Mucosa of rectum (tissue), 2 donors: ENCODE results near the gene TSC22D3.

Experiments
- H3K27ac ChIP-seq, 2 donors: one replicate each; pipeline ENCODE4 v1.7.0; 2013; ENCODE audit warnings: inconsistent platforms in 2 of 2, low read depth in 2 of 2, low read length in 2 of 2
- H3K27me3 ChIP-seq, 2 donors: one replicate each; pipeline ENCODE4 v1.7.0; 2013; ENCODE audit warnings: low read length in 2 of 2; ENCODE audit not compliant: control insufficient read depth in 2 of 2, insufficient read depth in 2 of 2
- H3K36me3 ChIP-seq, 2 donors: one replicate each; pipeline ENCODE4 v1.7.0; 2013; ENCODE audit warnings: low read length in 2 of 2; ENCODE audit not compliant: control insufficient read depth in 2 of 2, insufficient read depth in 2 of 2
- H3K4me1 ChIP-seq, 2 donors: one replicate each; pipeline ENCODE4 v1.7.0; 2013; ENCODE audit warnings: low read length in 2 of 2, mild to moderate bottlenecking in 1 of 2; ENCODE audit not compliant: control insufficient read depth in 2 of 2, insufficient read depth in 2 of 2
- H3K4me3 ChIP-seq, 2 donors: one replicate each; pipeline ENCODE4 v1.7.0; 2013; ENCODE audit warnings: low read length in 2 of 2
- H3K9ac ChIP-seq, 2 donors: one replicate each; pipeline ENCODE4 v1.7.0; 2013; ENCODE audit warnings: low read length in 2 of 2, low read depth in 1 of 2, mild to moderate bottlenecking in 1 of 2
- H3K9me3 ChIP-seq, 2 donors: one replicate each; pipeline ENCODE4 v1.7.0; 2013; ENCODE audit warnings: low read length in 2 of 2; ENCODE audit not compliant: control insufficient read depth in 2 of 2
- donor health status: healthy.
- donor health status: Normal muscosa, but diverticular disease.

The TSC22D3 gene

DNA sequence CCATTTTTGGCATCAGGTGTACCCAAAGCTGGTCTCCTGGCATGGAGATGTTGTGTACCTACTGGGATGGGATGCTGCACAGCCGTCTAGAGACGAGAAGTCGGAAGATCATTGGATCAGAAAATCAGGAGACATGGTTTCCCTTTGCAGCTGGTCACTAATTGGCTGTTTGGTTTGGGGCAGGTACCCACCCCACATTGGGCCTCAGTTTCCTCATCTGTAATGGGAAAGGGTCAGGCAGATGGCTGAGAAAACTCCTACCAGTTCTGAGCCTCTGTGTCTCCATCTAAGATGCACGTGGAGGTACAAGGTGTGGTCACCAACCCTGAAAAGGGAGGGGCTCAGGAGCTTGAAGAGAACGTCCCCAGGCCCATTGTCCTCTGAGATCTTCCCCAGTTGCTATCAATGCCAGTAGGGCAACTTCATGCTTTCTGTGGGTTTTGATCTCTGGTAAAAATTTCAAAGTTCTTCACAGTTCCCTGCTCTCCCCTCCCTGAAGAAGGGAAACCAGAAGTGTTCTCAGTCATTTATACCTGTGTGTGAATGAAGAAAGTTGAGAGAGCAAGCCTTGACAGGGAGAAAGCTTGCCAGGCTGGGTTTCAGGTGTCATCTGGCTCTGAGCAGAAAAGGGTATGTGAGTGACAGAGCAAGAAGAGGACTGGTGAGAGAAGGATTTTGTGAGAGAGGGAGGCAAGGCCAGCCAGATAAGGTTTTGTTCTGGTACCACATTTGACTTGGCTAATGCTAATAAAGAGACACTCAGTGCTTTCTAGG lies 15.1 kb downstream of the TSC22D3 start:
- Histone ChIP-seq H3K27ac (no peak overlapping the region), H3K27me3 (peaks cover 0 to 2% of the 10 kb centered on the region in 2 donors), H3K4me3 (no peak overlapping the region), H3K4me1 (no peaks in the 10 kb centered on the region), H3K9ac (no peak overlapping the region), H3K36me3 (no peaks in the 10 kb centered on the region), H3K9me3 (no peaks in the 10 kb centered on the region)

DNA sequence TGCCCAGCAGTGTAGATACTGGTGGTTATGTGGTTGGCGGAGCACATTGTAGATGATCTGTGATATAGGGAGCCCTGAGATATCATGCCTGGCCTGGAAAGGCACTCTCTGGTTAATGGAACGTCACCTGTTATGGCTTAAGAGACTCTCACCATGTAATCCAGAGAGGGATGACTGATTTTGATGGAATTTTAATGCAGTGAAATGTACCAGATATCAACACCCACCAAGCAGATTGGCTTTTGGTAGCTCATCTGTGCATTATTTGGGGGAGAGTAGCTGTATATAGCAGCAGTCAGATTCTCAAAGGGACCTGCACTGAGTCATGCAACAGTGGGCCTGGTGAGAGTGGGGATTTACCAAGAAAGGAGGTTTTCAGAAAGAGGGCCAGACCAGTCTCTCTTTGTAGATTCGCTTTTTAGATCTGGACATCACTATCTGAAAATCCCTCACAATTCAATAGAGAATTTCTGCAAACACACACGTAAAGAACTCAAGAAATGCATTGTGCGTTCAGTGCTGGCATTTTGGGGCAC lies 17.3 kb downstream of the TSC22D3 start:
- H3K27ac ChIP-seq: no peak overlapping the region
- H3K4me1 ChIP-seq: no peaks in the 10 kb centered on the region
- peaks cover 0 to 2% of the 10 kb centered on the region in 2 donors for H3K27me3 ChIP-seq
- no peak overlapping the region for H3K9ac ChIP-seq
- no peaks in the 10 kb centered on the region for H3K36me3 ChIP-seq
- no peaks in the 10 kb centered on the region for H3K9me3 ChIP-seq
- H3K4me3 ChIP-seq: no peak overlapping the region

GRCh38 chrX:107755721-107756120 lies 19.9 kb downstream of the TSC22D3 start:
- Histone ChIP-seq H3K27ac (no peak overlapping the region), H3K36me3 (no peaks in the 10 kb centered on the region), H3K9me3 (no peaks in the 10 kb centered on the region), H3K9ac (no peak overlapping the region), H3K27me3 (peaks cover 0 to 2% of the 10 kb centered on the region in 2 donors), H3K4me1 (no peaks in the 10 kb centered on the region), H3K4me3 (no peak overlapping the region)

GRCh38 chrX:107753187-107753586 lies 22.4 kb downstream of the TSC22D3 start:
- Histone ChIP-seq H3K27ac (no peak overlapping the region), H3K4me1 (no peaks in the 10 kb centered on the region), H3K36me3 (no peaks in the 10 kb centered on the region), H3K9me3 (no peaks in the 10 kb centered on the region), H3K9ac (no peak overlapping the region), H3K4me3 (no peak overlapping the region), H3K27me3 (peaks cover 0 to 2% of the 10 kb centered on the region in 2 donors)

GRCh38 chrX:107752714-107753113 lies 22.9 kb downstream of the TSC22D3 start:
- peaks cover 0 to 2% of the 10 kb centered on the region in 2 donors for H3K4me1 ChIP-seq
- no peaks in the 10 kb centered on the region for H3K9me3 ChIP-seq
- no peak overlapping the region for H3K4me3 ChIP-seq
- no peak overlapping the region for H3K9ac ChIP-seq
- H3K27ac ChIP-seq: no peak overlapping the region
- no peaks in the 10 kb centered on the region for H3K27me3 ChIP-seq
- H3K36me3 ChIP-seq: no peaks in the 10 kb centered on the region

- Histone ChIP-seq H3K9me3 (no peaks in the 10 kb centered on the region), H3K4me3 (no peak overlapping the region), H3K27me3 (no peaks in the 10 kb centered on the region), H3K27ac (no peak overlapping the region), H3K36me3 (no peaks in the 10 kb centered on the region), H3K4me1 (peaks cover 0 to 3% of the 10 kb centered on the region in 2 donors), H3K9ac (no peak overlapping the region)
Observed at GRCh38 chrX:107752043-107752442, 23.5 kb downstream of the TSC22D3 start.

DNA sequence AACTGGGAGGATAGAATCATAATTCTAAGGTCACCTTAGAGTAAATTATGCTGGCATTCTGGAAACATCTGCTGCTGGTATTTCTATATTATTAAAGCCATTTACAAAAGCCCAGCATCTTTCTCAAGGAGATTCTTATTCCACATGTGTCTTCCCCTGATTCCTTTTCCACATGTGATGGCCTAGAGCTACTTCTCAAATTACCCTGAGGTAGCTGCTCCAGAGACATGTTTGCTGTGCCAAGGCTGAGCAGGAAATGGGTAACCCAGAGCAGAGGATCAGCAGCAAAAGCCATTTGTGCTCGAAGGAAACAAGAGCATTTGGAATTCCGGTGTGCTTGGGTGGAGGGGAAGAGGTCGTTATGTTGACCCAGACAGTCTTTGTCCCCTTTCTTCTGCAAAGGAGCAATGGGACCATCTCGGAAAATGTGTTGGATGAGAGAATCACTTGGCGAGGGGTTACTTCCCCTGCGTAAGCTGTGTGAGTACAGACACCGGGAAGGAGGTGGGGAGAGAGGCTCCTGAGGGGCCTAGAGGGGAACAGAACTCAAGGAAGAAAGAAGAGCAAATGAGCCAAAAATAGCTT lies 24.6 kb downstream of the TSC22D3 start:
- H3K4me3 ChIP-seq: no peak overlapping the region
- H3K27me3 ChIP-seq: no peaks in the 10 kb centered on the region
- H3K9ac ChIP-seq: no peak overlapping the region
- no peaks in the 10 kb centered on the region for H3K36me3 ChIP-seq
- no peak overlapping the region for H3K27ac ChIP-seq
- H3K4me1 ChIP-seq: peaks cover 0 to 3% of the 10 kb centered on the region in 2 donors
- no peaks in the 10 kb centered on the region for H3K9me3 ChIP-seq

- H3K4me1 ChIP-seq: peaks cover 0 to 3% of the 10 kb centered on the region in 2 donors
- H3K27me3 ChIP-seq: no peaks in the 10 kb centered on the region
- no peaks in the 10 kb centered on the region for H3K9me3 ChIP-seq
- H3K27ac ChIP-seq: no peak overlapping the region
- no peaks in the 10 kb centered on the region for H3K36me3 ChIP-seq
- no peak overlapping the region for H3K9ac ChIP-seq
- H3K4me3 ChIP-seq: no peak overlapping the region
Observed at GRCh38 chrX:107750263-107750662, 25.3 kb downstream of the TSC22D3 start.

- Histone ChIP-seq H3K9me3 (no peaks in the 10 kb centered on the region), H3K27ac (peak overlapping the region in 1 of 2 donors; percentile 66), H3K4me1 (peaks cover 0 to 4% of the 10 kb centered on the region in 2 donors), H3K4me3 (no peak overlapping the region), H3K27me3 (no peaks in the 10 kb centered on the region), H3K36me3 (no peaks in the 10 kb centered on the region), H3K9ac (no peak overlapping the region)
Observed at GRCh38 chrX:107748506-107748905, 27.1 kb downstream of the TSC22D3 start.

DNA sequence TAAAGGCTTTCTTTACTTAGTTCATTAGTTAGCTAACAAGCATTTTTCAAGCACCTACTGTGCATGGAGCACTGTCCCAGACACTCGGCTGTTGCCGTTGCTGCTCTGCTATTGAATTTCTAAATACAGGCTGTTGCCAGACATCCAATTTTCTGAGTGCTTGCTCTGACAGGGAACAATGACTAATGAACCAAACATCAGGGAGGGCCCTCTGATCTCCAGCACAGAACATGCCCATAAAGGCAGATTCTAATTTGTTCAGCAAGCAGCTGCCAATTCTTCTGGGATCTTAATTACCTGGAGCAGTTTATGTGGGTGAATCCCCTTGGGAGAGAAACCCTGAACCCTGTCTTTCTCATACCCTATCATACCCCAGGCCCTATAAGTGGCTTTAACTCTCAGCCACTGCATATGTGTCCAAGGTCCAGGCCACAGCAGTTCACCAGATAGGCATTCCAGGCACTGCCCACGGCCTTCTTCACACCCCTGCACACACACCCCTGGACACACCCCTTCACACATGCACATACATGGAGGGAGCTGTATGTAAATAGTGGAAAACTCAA lies 27.9 kb downstream of the TSC22D3 start:
- Histone ChIP-seq H3K4me3 (no peak overlapping the region), H3K27me3 (no peaks in the 10 kb centered on the region), H3K4me1 (peaks cover 8 to 12% of the 10 kb centered on the region in 2 donors), H3K36me3 (no peaks in the 10 kb centered on the region), H3K9me3 (no peaks in the 10 kb centered on the region), H3K27ac (peak overlapping the region; percentile 60 to 66), H3K9ac (no peak overlapping the region)
